ENCODE measurements around the gene CCL16.

DNA sequence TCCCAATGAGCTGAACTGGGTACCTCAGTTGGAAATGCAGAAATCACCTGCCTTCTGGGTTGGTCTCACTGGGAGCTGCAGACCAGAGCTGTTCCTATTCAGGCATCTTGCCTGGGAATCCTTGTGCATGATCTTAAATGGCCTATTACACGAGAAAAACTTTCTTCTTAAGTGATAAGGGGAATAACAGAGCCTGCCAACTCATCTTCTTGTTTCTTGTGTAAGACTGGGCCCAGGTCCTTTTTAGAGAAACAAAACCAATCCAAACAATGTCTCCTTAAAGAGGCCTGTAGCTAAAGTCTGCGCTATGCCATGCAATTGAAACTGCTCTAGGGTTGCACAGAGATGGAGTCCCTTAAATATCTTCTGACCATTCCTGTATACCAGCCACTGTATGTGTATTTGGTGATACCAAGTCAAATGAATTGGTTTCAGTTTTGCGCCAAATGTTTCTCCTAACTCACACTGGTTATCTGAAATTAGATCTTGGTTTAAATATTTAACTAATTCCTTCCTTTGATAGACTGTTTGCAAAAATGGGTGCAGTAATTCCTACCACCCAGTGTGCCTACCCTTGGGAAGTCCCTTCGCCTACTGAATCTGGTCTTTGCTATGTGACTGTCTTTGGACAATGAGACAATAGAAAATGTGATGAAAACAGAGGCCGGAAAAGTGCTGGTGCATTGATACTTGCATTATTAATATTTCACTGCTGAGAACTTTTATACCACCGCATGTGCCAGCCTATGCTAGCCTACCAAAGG is 43.0 kb upstream of the CCL16 start:
- no peak for TF ChIP-seq CEBPB (IDR thresholded peaks at IDR 0.05; ENCODE audit: low read depth, low read length)
- TF ChIP-seq POLR2AphosphoS5 (IDR thresholded peaks at IDR 0.05; ENCODE audit: low read depth, low read length) = no peak
- TF ChIP-seq SIN3A (conservative IDR thresholded peaks at IDR 0.05 in 1 of 2, IDR thresholded peaks at IDR 0.05 in 1 of 2; ENCODE audit: low read depth in 1 of 2, low read length in 2 of 2) = no peak
- TF ChIP-seq, protein P1, sequence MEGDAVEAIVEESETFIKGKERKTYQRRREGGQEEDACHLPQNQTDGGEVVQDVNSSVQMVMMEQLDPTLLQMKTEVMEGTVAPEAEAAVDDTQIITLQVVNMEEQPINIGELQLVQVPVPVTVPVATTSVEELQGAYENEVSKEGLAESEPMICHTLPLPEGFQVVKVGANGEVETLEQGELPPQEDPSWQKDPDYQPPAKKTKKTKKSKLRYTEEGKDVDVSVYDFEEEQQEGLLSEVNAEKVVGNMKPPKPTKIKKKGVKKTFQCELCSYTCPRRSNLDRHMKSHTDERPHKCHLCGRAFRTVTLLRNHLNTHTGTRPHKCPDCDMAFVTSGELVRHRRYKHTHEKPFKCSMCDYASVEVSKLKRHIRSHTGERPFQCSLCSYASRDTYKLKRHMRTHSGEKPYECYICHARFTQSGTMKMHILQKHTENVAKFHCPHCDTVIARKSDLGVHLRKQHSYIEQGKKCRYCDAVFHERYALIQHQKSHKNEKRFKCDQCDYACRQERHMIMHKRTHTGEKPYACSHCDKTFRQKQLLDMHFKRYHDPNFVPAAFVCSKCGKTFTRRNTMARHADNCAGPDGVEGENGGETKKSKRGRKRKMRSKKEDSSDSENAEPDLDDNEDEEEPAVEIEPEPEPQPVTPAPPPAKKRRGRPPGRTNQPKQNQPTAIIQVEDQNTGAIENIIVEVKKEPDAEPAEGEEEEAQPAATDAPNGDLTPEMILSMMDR (IDR thresholded peaks at IDR 0.05; ENCODE audit: control extremely low read depth in 1 of 3, insufficient read depth in 1 of 3, low read depth in 1 of 3, low read length in 3 of 3) = no peak
- TF ChIP-seq, protein P2, sequence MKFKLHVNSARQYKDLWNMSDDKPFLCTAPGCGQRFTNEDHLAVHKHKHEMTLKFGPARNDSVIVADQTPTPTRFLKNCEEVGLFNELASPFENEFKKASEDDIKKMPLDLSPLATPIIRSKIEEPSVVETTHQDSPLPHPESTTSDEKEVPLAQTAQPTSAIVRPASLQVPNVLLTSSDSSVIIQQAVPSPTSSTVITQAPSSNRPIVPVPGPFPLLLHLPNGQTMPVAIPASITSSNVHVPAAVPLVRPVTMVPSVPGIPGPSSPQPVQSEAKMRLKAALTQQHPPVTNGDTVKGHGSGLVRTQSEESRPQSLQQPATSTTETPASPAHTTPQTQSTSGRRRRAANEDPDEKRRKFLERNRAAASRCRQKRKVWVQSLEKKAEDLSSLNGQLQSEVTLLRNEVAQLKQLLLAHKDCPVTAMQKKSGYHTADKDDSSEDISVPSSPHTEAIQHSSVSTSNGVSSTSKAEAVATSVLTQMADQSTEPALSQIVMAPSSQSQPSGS (IDR thresholded peaks at IDR 0.05; ENCODE audit: low read length) = no peak
- no peak for TF ChIP-seq YY1 (IDR thresholded peaks at IDR 0.05; ENCODE audit: low read depth, low read length)
- no peak for TF ChIP-seq JUN (IDR thresholded peaks at IDR 0.05; ENCODE audit: low read depth, low read length)
- TF ChIP-seq, protein P3, sequence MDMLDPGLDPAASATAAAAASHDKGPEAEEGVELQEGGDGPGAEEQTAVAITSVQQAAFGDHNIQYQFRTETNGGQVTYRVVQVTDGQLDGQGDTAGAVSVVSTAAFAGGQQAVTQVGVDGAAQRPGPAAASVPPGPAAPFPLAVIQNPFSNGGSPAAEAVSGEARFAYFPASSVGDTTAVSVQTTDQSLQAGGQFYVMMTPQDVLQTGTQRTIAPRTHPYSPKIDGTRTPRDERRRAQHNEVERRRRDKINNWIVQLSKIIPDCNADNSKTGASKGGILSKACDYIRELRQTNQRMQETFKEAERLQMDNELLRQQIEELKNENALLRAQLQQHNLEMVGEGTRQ (IDR thresholded peaks at IDR 0.05; ENCODE audit: low read length) = no peak
- TF ChIP-seq SIRT6 (IDR thresholded peaks at IDR 0.05; ENCODE audit: low read length) = no peak
- TF ChIP-seq SP1 (IDR thresholded peaks at IDR 0.05; ENCODE audit: low read depth, low read length) = no peak
- no peak for TF ChIP-seq FOSL1 (IDR thresholded peaks at IDR 0.05; ENCODE audit: insufficient read depth, low read depth, low read length)
- TF ChIP-seq RNF2 (IDR thresholded peaks at IDR 0.05; ENCODE audit: borderline replicate concordance, low read depth, low read length, missing control alignments, poor library complexity, severe bottlenecking) = no peak
- no peak for TF ChIP-seq ZNF274 (IDR thresholded peaks at IDR 0.05; ENCODE audit: borderline replicate concordance, extremely low read depth, low read length)

All from H1 (cell line).